ENCODE data around the gene SIGLEC7.

DNA sequence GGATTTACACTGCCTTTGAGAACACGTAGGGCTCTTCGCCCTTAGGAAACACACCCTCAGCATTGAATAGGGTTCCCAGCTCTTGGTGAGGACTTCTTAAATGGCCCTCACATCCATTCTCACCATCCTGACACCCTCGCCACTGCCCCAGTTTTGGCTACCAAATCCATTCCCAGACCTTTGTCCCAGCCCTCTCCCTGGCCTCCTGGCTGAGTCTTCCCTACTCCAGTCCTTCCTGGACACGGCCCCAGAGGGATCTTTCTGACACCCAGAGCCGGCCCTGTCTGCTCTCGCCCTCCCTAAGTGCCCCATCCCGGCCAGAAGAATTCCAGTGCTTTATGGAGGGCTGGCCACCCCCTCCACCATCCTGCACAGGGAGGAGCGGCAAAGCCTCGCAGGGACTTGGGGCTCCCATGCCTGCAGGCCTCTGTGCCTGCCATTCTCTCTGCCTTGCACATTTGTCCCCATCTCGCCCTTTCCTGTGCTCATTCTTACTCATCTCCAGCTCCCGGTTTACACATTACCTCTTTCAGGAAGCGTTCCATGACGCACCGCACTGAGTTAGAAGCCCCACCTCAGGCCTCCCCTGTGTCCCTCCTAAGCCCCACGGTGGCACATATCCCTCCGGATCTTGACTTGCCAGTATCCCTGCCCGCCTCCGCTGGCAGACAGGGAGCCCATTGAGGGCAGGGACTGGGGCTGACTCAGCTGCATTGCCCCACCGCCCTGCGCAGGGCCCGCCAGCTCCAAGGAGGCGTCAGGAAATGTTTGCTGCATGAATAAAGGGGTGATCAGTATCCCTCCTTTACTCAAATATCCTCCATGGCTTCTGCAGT is 48.4 kb upstream of the SIGLEC7 start:
- TF ChIP-seq CTCF (IDR thresholded peaks at IDR 0.05) (no peak), EZH2 (IDR thresholded peaks at IDR 0.05) (no peak), EZH2phosphoT487 (IDR thresholded peaks at IDR 0.05) (no peak)
